Measurements from ENCODE around the gene SDF4.

SDF4 gene

DNA sequence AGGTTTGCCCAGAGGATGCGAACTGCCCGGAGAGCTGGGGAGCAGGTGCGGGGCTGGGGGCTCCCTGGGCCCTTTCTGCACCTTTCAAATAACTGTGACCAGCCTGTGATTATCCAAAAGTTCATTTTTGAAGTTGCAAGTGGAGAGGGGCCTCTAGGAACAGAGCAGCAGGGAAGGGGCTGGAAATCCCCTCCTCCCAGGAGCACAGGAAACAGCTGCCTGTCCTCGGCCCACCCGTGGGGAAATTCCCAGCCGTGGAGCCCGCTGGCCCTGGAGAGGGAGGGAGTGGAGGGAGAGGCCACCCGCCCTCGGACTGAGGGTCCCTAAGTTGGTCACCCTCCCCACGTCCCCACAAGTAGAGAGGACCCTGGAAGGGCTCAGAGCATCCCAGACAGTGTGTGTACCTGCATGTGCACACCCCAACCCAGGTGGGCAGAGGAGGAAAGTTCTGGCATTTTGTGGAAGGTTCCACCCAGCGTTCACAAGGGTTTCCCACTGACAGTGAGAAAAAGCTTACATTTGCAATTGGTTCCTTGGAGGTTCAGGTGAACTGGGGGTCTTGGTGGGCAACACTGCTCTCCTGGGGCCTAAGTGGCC lies 16.6 kb downstream of the SDF4 start:
- DNase-seq, result no peak

DNA sequence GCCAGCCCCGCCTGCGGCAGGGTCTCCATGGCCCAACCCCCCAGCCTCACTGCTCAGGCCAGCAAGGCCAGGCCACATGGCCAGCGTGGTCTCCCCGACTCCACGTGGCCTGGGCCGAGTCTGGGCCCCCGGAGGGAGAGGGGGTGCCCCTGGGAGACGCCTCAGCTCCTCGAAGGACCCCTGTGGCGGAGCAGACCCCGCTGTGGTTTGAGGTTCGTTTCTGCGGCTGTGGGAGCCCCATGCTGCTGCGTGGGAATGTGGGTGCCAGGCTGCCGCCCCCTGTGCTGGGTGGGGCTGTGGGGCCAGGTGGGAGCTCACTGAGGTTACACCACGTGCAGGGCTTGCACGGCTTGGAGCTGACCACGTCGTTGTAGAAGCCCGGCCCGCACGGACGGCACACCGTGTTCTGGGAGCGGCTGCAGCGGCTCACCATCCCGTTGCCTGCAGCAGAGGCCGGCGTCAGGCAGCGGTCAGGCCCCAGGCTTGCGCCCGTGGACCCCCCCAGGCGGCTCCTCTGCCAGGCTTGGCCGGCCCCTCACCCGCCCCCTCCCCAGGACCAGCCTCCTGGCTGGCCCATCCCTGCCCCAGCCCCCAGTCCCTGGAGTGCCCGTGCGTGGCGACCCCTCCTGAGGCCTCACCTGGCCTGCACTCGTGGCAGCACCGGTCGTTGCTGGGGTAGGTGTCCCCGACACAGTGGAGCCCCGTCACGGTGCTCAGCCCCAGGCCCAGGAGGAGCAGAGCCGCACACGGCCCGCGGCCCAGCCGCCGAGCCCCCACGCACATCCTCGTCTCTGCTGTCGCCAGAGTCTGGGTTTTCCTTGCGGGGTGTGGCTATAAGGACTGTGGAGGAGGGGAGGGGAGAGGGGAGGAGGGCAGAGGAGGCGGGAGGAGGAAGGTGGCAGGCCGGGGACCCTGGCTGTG lies 18.2 kb downstream of the SDF4 start, which contains the start of gene TNFRSF4:
TNFRSF4 (minus strand) TSS at position 809 of the 921 bp plus-strand sequence; CDS start at position 783, 26 bp downstream.
- no peak for DNase-seq

DNA sequence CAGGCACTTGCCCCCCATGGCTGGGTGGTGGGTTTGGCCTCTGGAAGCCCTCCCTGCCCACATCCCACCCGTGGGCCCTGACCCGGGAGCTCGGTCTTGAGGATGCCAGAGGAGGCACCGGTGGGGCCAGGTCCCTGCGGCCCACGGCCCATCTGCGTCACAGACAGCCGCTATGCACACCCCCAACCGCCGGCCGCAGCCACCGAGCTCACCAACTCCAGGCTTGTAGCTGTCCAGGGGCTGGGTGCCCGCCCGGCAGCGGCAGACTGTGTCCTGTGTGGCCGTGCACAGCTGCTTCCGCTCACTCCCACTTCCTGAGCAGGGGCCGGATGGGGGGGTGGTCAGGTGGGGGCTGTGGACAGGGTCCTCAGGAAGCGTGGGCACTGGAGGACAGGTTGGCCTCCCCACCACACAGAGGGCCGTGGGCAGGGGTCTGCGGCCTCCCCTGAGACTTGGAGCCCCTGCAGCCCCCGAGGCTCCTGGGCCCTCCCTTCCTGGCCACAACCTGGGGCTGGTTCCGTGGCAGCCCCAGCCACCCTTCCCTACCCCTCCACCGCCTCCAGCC lies 18.9 kb downstream of the SDF4 start:
- DNase-seq, result no peak

DNA sequence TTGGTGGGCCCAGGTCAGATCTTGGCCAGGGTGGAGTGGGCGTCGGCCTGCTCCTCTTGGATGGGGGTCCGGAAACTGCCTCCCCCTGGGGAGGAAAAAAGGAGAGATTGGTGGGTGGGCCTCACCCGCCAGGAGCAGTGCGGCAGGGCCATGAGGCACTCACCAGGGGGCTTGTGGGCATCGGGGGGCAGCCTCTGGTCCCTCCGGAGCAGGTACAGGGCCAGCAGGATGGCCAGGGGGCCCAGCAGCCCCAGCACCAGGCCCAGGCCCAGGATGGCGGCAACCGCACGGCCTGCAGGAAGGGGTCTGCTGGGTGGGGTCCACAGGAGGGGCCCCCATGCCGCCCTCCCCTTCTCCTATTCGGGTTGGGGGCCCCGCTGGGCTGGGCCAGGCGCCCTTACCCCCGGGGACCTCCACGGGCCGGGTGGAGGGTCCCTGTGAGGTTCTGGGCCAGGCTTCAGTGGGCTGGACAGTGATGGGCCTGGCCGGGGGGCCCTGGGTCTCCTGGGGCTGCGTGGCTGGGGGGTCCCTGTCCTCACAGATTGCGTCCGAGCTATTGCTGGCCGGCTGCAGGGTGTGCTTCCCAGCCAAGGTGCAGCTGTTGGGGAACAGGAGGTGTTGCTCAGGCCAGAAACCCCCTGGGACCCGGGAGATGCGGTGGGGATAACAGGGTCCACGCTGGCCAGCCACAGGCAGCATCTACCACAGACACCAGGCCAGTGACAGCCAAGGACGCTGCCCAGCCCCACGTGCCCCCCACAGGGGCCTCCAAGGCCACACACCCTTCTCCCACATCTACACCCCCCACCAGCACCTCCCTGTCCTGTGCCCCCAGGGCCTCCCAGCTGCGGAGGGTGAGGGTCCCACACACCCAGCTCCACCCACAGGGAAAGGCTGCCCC lies 20.0 kb downstream of the SDF4 start:
- no peak for DNase-seq

DNA sequence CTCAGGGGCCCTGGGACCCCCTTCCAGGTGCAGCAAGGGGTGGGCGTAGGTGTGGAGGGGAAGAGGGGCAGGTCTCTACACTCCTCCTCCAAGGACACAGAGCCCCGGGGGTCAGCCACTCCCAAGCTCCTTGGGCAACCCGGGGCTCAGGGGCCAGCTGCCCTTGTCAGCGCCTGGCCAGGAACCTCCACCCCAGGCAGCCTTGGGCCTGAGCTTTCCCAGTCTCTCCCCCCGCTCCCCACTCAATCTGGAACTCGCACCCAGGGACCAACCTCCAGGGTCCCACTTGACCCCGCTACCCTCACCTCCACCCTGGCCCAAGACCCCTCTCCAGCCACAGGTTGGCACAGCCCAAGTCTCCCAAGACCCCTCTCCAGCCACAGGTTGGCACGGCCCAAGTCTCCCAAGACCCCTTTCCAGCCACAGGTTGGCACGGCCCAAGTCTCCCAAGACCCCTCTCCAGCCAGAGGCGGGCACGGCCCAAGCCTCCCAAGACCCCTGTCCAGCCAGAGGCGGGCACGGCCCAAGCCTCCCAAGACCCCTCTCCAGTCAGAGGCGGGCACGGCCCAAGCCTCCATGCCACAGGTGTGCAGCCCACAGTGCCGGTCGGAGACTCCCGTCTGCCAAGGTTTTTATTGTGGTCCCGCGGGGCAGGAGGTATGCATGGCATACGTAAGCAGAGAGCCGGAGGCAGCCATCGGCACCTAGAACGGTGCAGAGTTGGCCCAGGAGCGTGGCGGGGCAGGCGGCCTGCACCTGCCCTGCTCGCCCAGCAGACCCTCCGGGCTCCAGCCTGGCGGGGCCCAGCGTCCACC lies 20.9 kb downstream of the SDF4 start:
- no peak for DNase-seq

DNA sequence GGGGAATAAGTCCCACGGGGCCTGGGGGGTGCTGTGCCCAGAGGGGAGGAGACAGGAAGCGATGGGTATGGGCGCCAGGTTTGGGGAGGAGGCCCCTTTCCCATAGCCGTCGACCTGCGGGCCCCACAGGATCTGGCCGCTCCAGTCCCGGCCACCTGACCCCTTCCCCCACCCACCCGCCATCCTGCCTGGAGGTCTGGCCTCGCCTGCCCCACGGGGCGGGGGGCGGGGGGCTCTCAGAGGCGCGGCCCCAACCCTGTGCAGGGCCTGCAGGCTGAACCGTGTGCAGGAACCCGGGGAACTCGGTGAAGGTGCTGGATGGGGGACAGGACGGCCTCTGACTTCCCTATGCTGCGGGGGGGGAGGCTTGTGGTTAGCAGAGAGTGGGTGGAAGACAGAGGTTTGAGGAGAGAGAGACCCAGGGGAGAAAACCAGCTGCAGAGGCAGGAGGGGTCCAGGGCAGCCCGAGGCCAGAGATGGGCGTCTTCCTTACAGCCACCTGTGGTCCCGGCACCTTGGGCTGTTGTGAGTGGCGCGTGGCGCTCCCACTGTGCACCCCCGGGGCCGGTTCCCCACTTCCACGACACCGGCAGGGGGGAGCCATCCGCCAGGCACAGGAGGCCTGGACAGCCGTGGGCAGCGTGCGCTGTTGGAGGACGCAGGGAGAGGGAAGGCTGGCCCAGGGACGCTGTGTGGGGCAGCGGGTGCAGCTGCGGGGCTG lies 22.9 kb downstream of the SDF4 start:
- no peak for DNase-seq

DNA sequence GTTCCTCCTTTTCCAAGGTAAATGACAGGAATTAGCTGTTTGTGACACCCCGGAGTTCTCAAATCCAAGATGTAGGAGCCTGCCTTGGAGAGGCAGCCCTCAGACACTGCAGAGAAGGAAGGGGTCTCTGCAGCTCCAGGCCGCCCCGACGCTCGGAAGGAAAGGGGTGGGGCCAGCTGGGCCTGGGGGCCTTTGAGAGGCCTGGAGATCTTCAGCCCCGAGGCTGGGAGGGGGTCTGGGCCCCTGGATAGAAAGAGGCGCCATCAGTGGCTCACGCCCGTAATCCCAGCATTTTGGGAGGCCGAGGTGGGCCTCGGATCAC lies 24.3 kb downstream of the SDF4 start:
- no peak for DNase-seq

DNA sequence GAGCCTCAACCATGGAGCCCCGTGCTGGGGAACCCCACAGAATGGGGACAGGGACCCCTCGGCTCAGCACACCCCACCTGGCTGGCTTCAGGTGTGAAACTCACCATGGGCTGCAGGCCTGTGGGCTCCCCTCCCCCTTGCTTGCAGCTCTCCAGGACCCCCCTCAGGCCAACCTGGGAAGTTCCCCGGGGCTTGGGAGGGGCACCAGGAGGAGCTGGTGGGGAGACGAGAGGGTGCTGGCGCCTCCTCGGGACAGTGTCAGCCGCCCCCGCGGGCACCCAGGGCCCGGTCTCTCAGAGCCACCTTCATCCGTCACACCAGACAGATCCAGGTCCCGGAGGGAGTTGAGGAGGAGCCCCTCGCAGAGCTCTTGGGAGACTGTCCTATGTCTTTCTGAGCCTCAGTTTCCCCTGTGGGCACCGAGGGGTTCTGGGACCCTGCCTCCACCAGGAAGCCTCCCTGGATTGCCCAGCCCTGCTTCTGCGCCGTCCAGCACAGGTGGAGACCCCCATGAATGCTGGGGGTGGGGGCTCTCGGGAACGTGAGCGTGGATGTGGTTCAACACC lies 24.8 kb downstream of the SDF4 start:
- no peak for DNase-seq

DNA sequence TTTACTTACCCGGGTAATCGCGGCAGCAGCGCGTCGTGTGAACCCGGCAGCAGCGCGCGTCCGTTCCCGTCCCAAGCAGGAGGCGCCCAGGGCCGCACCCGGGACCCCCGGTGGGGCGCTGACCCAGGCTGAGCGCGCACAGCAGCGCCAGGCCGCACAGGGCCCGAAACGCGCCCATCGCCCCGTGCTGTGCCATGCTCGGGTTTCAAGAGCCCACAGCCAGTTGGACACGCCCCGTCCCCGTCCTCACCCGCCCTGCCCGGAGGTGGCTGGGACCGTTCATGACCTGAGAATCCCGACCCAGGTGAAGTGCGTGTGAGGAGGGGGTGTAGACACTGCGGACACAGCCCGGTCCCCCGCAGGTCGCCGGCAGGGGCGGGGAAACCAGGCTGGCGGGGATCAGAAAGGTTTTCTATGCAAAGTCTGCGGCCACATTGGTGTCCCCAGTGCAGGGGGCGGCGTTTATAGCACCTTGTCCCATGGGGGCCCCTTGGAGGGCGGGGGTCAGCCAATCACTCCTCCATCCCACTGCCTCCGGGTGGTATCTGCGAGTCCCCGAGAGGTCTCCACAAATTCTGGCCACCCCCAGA lies 25.3 kb downstream of the SDF4 start, which contains the start of gene TNFRSF18:
TNFRSF18 (minus strand) TSS at position 217 of the 590 bp plus-strand sequence; CDS start at position 196, 21 bp downstream.
- DNase-seq, result no peak

DNA sequence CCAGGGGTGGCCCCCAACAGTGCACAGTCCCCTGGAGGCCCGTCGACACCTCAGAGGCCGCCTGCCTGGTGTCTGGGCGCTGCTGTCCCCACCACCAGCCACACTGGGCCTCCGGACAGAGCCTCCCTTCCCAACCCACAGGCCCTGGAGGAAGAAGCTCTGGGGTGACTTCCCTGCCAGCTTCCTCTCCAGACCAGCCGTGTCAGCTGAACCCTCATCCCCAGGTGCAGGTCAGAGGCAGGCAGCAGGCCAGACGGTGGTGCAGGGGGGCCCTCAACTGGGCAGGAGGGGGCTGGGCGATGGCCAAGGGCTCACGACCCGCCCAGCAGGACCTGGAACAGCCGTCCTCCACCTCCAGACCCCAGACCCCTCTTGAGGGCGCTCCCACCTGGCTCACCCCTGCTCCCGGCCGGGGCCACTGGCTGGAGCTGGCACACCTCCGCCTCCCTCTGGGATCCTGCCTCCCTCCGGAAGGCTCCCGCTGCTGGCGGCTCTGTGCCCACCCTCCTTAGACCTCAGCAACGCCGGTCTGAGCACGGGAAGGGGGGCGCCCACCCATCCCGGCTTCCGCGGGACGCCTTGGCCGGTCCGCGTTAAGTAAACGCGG lies 25.9 kb downstream of the SDF4 start:
- DNase-seq, result no peak

DNA sequence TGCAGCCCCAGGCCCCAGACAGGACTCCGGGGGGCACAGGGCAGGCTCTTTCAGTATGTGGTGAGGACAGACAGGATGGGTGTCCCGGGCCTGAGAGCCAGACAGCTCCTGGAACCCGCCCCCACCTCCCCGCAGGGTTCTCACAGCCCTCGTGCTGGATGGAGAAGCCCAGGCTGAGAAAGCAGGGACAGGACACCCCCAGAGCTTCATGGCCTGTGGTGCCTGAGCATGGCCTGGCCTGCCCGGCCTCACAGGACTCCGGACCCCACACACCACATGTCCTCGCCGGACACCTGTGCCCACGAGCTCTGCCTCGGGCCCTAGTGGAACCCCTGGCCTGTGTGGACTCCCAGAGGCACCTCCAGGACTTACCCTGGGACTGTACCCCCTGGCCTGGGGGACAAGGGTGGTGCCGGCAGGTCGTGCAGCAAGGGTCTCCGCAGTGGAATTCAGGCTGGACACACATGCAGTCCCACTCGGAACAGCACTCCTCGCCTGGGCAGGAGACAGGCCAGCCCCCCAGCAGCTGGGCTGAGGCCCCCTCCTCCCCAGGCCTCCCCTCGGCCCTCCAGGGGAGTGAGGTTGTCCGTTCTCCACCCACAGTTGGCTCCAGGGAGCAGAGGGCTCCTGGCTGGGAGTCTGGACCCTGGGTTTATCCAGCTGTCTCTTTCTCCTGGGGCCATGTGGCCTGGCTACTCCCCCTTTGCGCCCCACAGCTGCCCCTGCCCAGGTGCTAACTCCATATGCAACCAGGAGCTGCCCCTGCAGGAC lies 26.6 kb downstream of the SDF4 start:
- DNase-seq, result no peak

DNA sequence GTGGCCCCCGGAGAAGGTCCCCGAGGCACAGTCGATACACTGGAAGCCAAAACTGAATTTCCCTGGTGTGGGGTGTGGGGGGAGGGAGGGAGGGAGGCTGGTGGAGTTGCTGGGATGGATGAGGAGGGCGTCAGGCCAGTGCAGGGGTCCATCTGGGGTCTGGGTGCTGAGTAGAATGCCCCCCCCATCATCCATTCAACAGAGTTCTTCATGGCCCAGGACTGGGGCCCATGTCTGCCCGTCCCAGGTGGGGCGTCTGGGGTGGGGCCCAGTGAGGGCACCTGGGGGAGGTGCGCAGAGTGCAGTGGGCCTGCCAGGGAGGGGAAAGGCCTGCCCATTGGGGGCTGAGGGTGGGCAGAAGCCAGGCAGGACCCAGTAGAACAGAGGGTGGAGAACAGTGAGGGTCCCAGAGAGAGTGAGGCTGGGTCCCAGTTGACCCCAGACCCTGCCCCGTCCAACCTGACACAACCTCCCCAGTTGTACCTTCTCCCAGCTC lies 27.3 kb downstream of the SDF4 start:
- no peak for DNase-seq

DNA sequence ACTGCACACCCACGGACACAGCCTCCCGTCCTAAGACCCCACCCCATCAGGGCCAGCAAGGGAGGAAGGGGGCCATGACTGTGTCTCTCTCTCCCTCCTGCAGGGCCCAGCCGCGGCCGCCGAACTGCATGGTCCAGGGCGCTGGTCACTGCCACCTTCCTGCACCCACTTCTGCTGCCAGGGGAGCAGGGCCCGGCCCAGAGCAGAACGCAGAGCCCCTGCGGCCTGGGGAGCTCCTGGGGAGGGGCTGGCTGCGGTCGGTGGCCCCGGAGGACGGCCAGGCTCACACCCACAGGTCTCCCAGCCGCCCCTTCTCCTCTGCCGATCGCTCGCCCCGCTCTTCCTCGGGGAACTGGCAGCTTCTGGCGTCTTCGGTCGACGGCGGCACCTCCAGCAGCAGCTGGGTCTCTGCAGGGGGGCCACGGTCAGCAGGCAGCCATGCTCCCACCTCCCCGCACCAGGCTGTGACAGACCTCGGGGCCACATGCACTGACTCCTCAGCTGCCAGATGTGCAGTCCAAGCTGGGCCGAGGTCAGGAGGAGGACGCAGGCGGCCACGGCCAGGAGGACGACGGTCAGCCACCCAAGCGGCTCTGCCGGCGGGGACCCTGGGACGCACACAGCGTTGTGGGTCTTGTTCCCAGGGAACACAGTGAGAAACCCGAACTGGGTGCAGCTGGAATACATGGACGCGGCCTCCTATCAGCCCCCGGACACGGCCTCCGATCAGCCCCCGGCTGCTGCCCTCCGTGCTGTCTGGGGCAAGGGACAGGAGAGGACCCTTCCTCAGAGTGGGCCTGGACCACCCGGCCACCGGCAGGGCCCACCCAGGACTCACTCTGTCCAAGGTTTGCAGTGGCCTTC lies 28.0 kb downstream of the SDF4 start:
- no peak for DNase-seq

DNA sequence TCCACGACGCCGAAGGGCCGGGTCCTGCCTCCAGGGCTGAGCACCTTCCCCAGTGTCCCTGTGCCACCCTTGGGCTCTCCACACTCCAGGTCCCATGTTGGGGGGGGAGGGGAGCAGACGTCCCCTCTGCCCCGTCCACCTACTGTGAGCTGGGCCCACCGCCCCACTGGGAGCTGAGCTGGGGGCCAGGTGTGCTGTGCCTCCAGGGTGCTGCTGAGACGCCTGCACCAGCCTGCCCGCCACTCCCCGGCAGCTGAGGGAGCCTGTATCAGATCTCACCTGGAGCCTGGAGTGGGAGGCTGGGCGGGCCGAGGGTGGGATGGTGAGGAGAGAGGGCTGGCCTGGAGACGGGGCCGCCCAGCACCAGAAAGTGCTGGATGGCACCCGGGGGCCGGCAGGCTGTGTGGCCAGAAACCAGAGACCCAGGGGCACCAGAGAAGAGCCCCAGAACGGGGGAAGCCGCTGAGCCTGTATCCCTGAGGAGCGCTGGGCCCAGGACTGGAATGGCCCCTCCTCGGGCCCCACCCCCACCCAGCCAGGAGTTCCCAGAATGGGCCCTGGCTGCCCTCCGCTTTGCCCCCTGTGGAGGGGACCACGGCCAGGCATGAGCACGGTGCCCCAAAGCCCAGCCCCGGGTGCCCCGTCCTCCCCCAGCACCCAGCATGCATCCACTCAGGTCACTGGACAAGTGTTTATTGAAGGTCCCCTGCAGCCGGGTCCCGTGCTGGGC lies 28.8 kb downstream of the SDF4 start:
- DNase-seq, result no peak

DNA sequence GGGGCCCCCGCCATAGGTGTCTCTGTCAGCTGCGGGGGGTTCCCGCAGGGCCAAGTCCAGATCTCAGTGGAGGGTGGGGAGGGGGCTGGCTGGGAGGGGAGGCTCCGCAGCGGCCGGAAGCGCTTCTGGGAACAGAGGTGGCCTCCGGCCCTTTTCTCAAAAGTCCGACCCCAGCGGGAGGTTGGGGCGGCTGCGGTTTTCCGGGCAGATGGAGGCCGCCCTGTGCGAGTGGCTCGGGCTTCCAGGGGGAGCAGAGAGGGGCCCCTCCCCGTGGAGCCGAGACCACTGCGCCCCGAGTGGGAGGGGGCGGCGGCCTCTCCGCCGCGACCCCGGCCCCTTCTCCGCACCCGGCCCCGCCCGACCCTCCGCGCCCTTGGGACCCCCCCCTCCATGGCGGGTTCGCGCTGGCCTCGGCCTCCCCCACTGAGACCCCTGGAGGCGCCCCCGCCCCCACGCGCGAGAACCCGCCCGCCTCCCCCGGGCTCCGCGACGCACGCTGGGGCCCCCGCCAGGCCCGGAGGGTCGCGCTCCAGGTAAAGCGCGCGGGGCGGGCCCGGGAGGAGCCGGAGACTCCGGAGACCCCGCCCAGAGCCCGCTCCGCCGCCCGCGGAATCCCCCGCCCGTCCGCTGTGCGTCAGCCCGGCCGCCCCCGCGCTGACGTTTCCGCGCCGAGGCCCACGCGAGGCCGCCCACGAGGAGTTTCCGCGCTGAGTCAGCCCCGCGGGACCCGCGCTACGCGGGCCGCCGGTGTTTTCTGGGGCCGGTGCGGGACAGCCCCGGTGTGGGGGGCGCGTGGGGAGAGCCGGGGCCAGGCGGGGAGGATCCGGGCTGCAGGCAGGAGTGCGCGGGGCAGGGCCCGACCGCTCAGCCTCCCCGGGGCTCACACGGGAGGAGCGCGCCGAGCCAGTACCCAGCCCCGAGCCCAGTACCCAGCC lies 30.7 kb downstream of the SDF4 start:
- DNase-seq, result peak in 15 of 58 donors; percentile 5 to 66 (median 31)
